ENCODE results near the gene COL4A4. TPM values are rescaled to one million over a fixed set of nuclear protein-coding genes. Genes with fewer than 3 reads are reported as not detected.

COL4A4 gene
- total RNA-seq (2021), result 1.9 to 3.1 TPM (median 1.9 TPM) in 3 replicates
- percentile 42 among the genes with signal in this experiment for Bru-seq, nascent RNA
- long read RNA-seq, experiment 1, partial matches to known transcripts, result 2 of 7 reads
- long read RNA-seq, experiment 1, other reads (novel, unspliced or antisense), result 5 of 7 reads
- long read RNA-seq, experiment 2, partial matches to known transcripts, result 0 of 2 reads
- long read RNA-seq, experiment 2, other reads (novel, unspliced or antisense), result 2 of 2 reads
- long read RNA-seq, experiment 3, result 0 reads

GRCh38 chr2:227163998-227164762 is at the start of gene COL4A4, which contains the start of gene COL4A3:
Gene COL4A4, minus strand, starts transcription at chr2:227164205. Its CDS starts 16,722 bp downstream, at chr2:227147483.
Gene COL4A3, plus strand, starts transcription at chr2:227164624. Its CDS starts 103 bp downstream, at chr2:227164727.
- peaks cover under 1% of the 10 kb centered on the region; the same call in 1 of the 2 replicates for H3K9me3 Mint-ChIP-seq
- ChIA-PET POLR2A (no interaction called here), CTCF (interaction anchor here (1.3 to 1.4 kb wide), 2 partner anchors 74 kb away, joined by 4 to 9 read pairs; no protein-coding TSS in a partner anchor)

More at GRCh38 chr2:227163998-227164762, at the start of gene COL4A4, which contains the start of gene COL4A3:
- H3K27ac Mint-ChIP-seq, result no peak within 1 kb of the TSS
- peak within 1 kb of the TSS; percentile 77 for H3K4me3 Mint-ChIP-seq
- H3K27me3 Mint-ChIP-seq (ENCODE audit: low read depth), result peaks cover 49% of the 10 kb centered on the region
- no peaks in the 10 kb centered on the region for H3K36me3 Mint-ChIP-seq
- peak; percentile 61 for DNase-seq (ENCODE audit: low spot score)
- peaks cover 23% of the 10 kb centered on the region for H3K4me1 Mint-ChIP-seq
- TF ChIP-seq PRRX2 (CRISPR knock-in tag; IDR thresholded peaks at IDR 0.05), result no peak
- 0 out of 2 replicates have a peak, but pooled peaks have one; percentile 49 for TF ChIP-seq HMGXB4 (CRISPR knock-in tag; IDR thresholded peaks at IDR 0.05)
- TF ChIP-seq ZNF138 (CRISPR knock-in tag; conservative IDR thresholded peaks at IDR 0.05), result peak; percentile 31; the same call in 1 of the 2 replicates
- TF ChIP-seq ATF3 (CRISPR knock-in tag; conservative IDR thresholded peaks at IDR 0.05), result no peak
- TF ChIP-seq GRHL2 (CRISPR knock-in tag; IDR thresholded peaks at IDR 0.05; ENCODE audit: insufficient replicate concordance, severe bottlenecking), result no peak
- no peak for TF ChIP-seq SOX15 (CRISPR knock-in tag; IDR thresholded peaks at IDR 0.05)
- TF ChIP-seq ZSCAN18 (CRISPR knock-in tag; IDR thresholded peaks at IDR 0.05), result no peak
- TF ChIP-seq ESRRA (CRISPR knock-in tag; IDR thresholded peaks at IDR 0.05; ENCODE audit: borderline replicate concordance), result peak; percentile 27; the same call in 1 of the 2 replicates
- peak; percentile 47; the same call in 1 of the 2 replicates for TF ChIP-seq ZNF423 (CRISPR knock-in tag; IDR thresholded peaks at IDR 0.05)
- TF ChIP-seq ZNF396 (CRISPR knock-in tag; IDR thresholded peaks at IDR 0.05; ENCODE audit: borderline replicate concordance), result no peak
- TF ChIP-seq SP1 (CRISPR knock-in tag; conservative IDR thresholded peaks at IDR 0.05), result 0 out of 2 replicates have a peak, but pooled peaks have one; percentile 27
- no peak for TF ChIP-seq ATF2 (CRISPR knock-in tag; IDR thresholded peaks at IDR 0.05; ENCODE audit: borderline replicate concordance, low read depth)
- TF ChIP-seq ATF6 (CRISPR knock-in tag; IDR thresholded peaks at IDR 0.05), result no peak
- 0 out of 2 replicates have a peak, but pooled peaks have one; percentile 24 for TF ChIP-seq NR2C2 (CRISPR knock-in tag; IDR thresholded peaks at IDR 0.05)
- TF ChIP-seq ZNF263 (CRISPR knock-in tag; IDR thresholded peaks at IDR 0.05; ENCODE audit: low read depth), result no peak
- ATAC-seq, result peak; percentile 79

All from WTC11 (cell line).